Measurements from ENCODE around the gene NUFIP2.
"Not testable (repeated sequence)": the region's sequence is repeated elsewhere in the genome, so short reads cannot be mapped to it uniquely, and the experiment has no call there.

The NUFIP2 gene

DNA sequence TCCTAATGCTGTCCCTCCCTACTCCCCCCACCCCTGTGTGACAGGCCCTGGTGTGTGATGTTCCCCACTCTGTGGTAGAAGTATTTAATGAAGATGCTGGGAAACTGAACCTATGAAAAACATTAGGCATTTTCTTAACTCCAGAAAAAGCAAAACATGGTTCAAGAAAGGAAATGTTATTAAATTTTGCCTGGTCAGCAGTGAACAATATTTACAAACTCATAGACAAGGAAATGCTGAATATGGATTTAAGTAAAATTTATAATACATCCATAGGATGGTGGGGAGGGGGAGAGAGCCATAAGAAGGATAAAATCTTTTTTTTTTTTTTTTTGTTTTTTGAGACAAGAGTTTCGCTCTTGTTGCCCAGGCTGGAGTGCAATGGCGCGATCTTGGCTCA is 58.0 kb downstream of the NUFIP2 start:
- DNase-seq, result no peak

- peak; percentile 60 for DNase-seq
Observed at GRCh38 chr17:29234972-29235371, 59.0 kb downstream of the NUFIP2 start.

GRCh38 chr17:29233301-29233700 is 60.6 kb downstream of the NUFIP2 start:
- no peak for DNase-seq

DNA sequence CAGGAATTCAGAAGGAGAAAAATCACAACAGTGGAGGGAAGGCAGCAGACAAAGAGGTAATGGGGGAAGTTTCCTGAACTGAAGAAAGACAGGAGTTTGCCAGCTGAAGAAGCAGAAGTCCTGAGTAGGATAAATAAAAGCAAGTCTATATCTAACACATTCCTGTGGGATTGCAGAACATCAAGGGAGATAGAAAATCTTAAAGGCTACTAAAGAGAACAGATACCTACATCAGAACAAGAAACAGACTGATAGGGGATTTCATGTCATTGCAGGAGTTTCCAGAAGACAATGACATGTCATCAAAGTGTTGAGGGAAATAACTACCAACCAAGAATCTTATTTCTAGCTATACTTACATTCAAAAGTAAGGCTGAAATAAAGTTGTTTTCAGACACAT is 68.6 kb downstream of the NUFIP2 start:
- no peak for DNase-seq

- DNase-seq, result not testable (repeated sequence)
Observed at GRCh38 chr17:29221338-29221737, 72.6 kb downstream of the NUFIP2 start.

DNA sequence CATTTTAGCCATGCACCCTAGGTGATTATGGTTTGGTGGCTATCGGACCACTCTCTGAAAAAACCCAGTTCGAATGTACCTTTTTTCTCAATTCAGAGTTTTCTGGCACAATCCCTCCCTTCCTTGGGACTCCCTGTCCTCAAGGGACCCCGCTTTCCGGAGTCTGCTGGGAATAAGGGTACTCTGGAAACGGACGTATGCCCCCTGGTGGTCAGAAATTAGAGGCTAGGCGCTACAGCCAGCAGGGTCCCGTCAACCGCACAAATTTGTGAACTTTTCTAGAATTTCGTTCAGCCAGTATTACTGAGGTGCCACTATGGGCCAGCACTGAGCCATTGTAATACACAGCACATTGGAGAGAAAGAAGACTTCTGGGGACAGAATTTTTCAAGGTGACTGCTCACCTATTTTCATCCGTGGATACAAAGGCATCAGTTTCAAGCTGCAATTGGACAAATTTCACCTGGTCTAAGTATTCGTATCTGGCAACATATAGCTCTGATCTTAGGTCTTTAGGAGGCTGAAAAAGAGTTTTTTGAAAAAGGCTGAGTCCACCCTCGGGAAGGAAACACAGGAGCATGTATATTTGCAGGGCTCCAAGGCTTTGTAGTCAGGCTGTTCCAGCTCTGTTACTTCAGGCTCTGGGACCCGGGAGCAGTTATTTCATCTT is 74.4 kb downstream of the NUFIP2 start:
- peak; percentile 73 for DNase-seq

- no peak for DNase-seq
Observed at GRCh38 chr17:29216856-29217255, 77.1 kb downstream of the NUFIP2 start.

- peak; percentile 52 for DNase-seq
Observed at GRCh38 chr17:29216181-29216580, 77.8 kb downstream of the NUFIP2 start.

DNA sequence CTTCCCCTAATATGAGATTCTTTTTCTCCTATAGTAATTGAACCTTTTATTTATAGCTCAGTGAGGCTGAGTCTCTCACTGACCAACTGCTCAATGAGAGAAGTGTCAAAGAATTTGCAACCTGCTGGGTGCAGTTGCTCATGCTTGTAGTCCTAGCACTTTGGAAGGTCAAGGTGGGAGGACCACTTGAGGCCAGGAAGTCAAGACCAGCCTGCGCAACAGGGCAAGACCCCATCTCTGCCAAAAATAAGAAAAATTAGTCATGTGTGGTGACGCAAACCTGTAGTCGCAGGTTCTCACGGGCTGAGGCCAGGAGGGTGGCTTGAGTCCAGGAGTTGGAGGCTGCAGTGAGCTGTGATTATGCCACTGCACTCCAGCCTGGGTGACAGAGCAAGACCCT is 78.2 kb downstream of the NUFIP2 start:
- DNase-seq, result no peak

- no peak for DNase-seq
Observed at GRCh38 chr17:29215174-29215573, 78.8 kb downstream of the NUFIP2 start.

- DNase-seq, result peak; percentile 44
Observed at GRCh38 chr17:29214215-29215146, 79.5 kb downstream of the NUFIP2 start.

DNA sequence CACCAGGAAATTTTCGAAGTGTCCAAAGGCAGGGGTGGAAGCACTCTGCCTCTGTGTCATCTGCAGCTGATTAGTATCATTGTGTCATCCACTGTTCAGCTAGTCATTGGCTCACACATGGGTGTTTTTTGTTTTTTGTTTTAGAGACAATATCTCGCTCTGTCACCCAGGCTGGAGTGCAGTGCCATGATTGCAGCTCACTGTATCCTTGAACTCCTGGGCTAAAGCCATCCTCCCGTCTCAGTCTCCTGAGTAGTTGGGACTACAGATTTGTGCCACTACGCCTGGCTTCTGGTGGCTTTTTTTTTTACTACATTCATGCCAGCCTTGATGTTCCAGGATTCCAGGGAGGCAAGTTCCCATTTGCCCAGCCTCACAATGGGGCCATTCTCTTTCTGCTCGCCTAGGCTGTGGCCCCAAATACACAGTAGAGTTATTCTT is 81.2 kb downstream of the NUFIP2 start:
- no peak for DNase-seq

- DNase-seq, result no peak
Observed at GRCh38 chr17:29212094-29212631, 81.8 kb downstream of the NUFIP2 start.

DNA sequence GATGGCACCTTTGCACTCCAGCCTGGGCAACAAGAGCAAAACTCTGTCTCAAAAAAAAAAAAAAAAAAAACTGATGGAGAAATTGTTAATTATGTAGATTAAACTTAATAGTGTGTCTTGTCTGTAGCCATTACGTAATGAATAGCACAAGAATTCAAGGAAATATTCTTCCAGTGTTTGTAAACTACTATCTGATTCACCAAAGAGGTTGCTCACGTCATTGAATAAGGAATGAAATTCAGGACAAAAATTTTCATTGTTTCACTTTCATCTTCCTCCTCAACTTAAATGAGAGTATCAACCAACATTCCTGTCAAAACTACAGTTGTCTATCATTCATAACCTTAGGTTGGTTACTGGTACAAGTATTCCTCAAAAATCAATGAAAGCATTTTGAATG is 83.1 kb downstream of the NUFIP2 start:
- no peak for DNase-seq

DNA sequence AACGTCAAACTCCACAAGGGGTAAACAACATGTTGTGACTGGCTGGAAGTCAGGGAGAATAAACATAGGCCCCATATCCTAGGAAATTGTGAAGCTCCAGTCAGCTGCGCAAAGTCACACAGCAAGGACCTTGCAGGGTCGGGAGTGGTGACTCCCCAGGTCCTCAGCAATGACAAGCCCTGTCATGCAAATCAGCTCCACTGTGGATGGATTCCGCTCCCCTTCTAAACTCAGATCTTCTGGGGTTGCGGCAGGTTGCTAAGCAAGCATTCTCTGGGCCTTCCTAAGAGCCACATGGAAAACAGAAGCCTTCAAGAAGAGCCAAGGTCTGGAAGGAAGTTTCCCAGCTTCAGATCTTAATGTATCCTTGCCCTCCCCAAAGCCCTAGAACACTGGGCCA is 84.9 kb downstream of the NUFIP2 start:
- DNase-seq, result no peak

DNA sequence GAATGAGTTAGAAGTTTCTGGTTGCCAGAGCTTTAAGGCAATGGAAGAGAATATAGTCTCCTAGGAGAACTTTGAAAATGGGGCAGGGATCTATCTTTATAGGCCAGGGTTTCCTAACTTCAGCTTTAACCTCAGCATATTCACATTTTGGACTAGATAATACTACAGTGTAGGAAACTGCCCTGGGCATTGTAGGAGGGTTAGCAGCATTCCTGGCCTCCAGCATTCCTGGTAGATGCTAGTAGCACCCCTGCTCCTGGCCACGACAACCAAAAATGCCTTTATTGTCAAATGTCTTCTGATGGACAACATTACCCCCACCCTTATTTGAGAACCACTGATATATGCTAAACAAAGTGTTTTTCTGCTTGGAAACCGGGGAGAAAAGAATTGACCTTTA is 86.0 kb downstream of the NUFIP2 start:
- DNase-seq, result no peak

All from MV-4-11 (cell line).